GM12878 (cell line): ENCODE data around the gene BCHE. TPM values are rescaled to one million over a fixed set of nuclear protein-coding genes. Genes with fewer than 3 reads are reported as not detected.

ENCODE experiments used
- ATAC-seq: fragments of 200-7000 bp; cut with Tn5 transposase; 3 replicates; pipeline ENCODE4 v1.9.1; 2020; ENCODE audit warnings: mild to moderate bottlenecking, moderate library complexity
- BruUV-seq: library from RNA; stranded (reverse); fragments of 400-500 nt; replicated peaks from 2 replicates; lab custom pipeline; 2021; lab: Mats Ljungman, UMichigan
- CTCF ChIA-PET: fragments of 300-600 bp; sonication (Branson Sonifier 250); formaldehyde crosslinking; extraction: SDS; loops from one replicate; lab custom pipeline; 2021; ENCODE audit warnings: inconsistent platforms; lab: Yijun Ruan, JAX
- POLR2A ChIA-PET: fragments of 350-600 bp; formaldehyde crosslinking; extraction: SDS; loops from one replicate; lab custom pipeline; 2021; ENCODE audit warnings: inconsistent platforms; lab: Charles Lee
- RAD21 ChIA-PET: fragments of 300-600 bp; sonication (Branson Sonifier 250); formaldehyde crosslinking; loops from one replicate; lab custom pipeline; 2023; ENCODE audit warnings: antibody characterized with exemption; ENCODE audit not compliant: unreplicated experiment; lab: Charles Lee
- SMC1A ChIA-PET: fragments of 300-600 bp; sonication (Branson Sonifier 250); formaldehyde crosslinking; loops from one replicate; lab custom pipeline; 2023; ENCODE audit not compliant: unreplicated experiment, uncharacterized antibody; lab: Charles Lee
- DNase-seq: peaks from one replicate; pipeline ENCODE4 v3.0.0-alpha.2; 2011; ENCODE audit warnings: low read depth, low spot score
- FAIRE-seq: peaks from 3 replicates; lab custom pipeline; 2011; peaks lifted over from hg19 to GRCh38; lab: Jason Lieb, UNC
- H2AFZ ChIP-seq: 2 replicates; pipeline ENCODE4 v1.6.0; 2011; ENCODE audit warnings: low read depth, low read length, control low read depth; ENCODE audit not compliant: control insufficient read depth
- H3K27ac ChIP-seq: 2 replicates; pipeline ENCODE4 v1.5.1; 2011; ENCODE audit warnings: control low read depth; ENCODE audit not compliant: control insufficient read depth, insufficient read depth
- H3K27me3 ChIP-seq, 2 experiments: replicated peaks in 1 of 2; 2 replicates each; pipeline versions ENCODE4 v1.6.0 to v1.6.1; 2011; ENCODE audit warnings: low read length in 1 of 2; ENCODE audit not compliant: control insufficient read depth in 2 of 2, insufficient read depth in 2 of 2
- H3K36me3 ChIP-seq, 2 experiments: 2 replicates each; pipeline ENCODE4 v1.5.1; 2011; ENCODE audit warnings: low read length in 1 of 2; ENCODE audit not compliant: control insufficient read depth in 2 of 2, insufficient read depth in 2 of 2
- H3K4me1 ChIP-seq: 2 replicates; pipeline ENCODE4 v1.6.1; 2011; ENCODE audit warnings: mild to moderate bottlenecking, low read length, moderate library complexity, mixed read lengths; ENCODE audit not compliant: control insufficient read depth, insufficient read depth
- H3K4me2 ChIP-seq: 2 replicates; pipeline ENCODE4 v1.6.0; 2011; ENCODE audit warnings: control low read depth; ENCODE audit not compliant: control insufficient read depth, insufficient read depth
- H3K4me3 ChIP-seq: fragments of 200-600 bp; sonication (generic); 2 replicates; pipeline ENCODE4 v1.5.1; 2016
- H3K79me2 ChIP-seq: 2 replicates; pipeline ENCODE4 v1.6.0; 2011; ENCODE audit warnings: low read length; ENCODE audit not compliant: control insufficient read depth, insufficient read depth
- H3K9ac ChIP-seq: 2 replicates; pipeline ENCODE4 v1.8.0; 2011; ENCODE audit warnings: low read length, control low read depth, mixed read lengths; ENCODE audit not compliant: control insufficient read depth, insufficient read depth
- H3K9me3 ChIP-seq: replicated peaks from 3 replicates; pipeline ENCODE4 v1.5.1; 2011; ENCODE audit warnings: mild to moderate bottlenecking, low read length; ENCODE audit not compliant: control insufficient read depth, insufficient read depth
- H4K20me1 ChIP-seq: 2 replicates; pipeline ENCODE4 v1.6.0; 2011; ENCODE audit not compliant: control insufficient read depth, insufficient read depth
- ATF2 ChIP-seq: IDR thresholded peaks from 2 replicates; pipeline ENCODE4 v1.6.1; 2012; ENCODE audit warnings: low read length, inconsistent platforms
- CBX3 ChIP-seq: fragments of 200-600 bp; sonication (generic); IDR thresholded peaks from 2 replicates; pipeline ENCODE4 v1.6.1; 2016; ENCODE audit warnings: low read depth, borderline replicate concordance
- CEBPB ChIP-seq, 2 experiments: fragments of 150-350 bp in 1 of 2; IDR thresholded peaks; 2 replicates each; pipeline ENCODE4 v1.6.1; 2012 to 2014; ENCODE audit warnings: low read depth in 2 of 2, low read length in 2 of 2, borderline replicate concordance in 1 of 2, inconsistent platforms in 1 of 2
- CREM ChIP-seq: IDR thresholded peaks from 2 replicates; pipeline ENCODE4 v1.6.1; 2014; ENCODE audit warnings: antibody characterized with exemption, low read depth
- EP300 ChIP-seq, 2 experiments: fragments of 150-350 bp in 1 of 2; IDR thresholded peaks; 2 replicates each; pipeline ENCODE4 v1.6.1; 2011 to 2012; ENCODE audit warnings: low read depth in 2 of 2, low read length in 2 of 2, borderline replicate concordance in 1 of 2, improper control_type of control experiment in 1 of 2, inconsistent platforms in 1 of 2; ENCODE audit not compliant: control insufficient read depth in 1 of 2
- ESRRA ChIP-seq: IDR thresholded peaks from 2 replicates; pipeline ENCODE4 v1.6.1; 2012; ENCODE audit warnings: mild to moderate bottlenecking, low read length, improper control_type of control experiment
- EZH2 ChIP-seq: IDR thresholded peaks from 2 replicates; pipeline ENCODE4 v1.6.1; 2012; ENCODE audit warnings: low read depth, mild to moderate bottlenecking, control low read depth, inconsistent platforms, low read length, borderline replicate concordance; ENCODE audit not compliant: control insufficient read depth
- FOXK2 ChIP-seq: fragments of 450-650 bp; IDR thresholded peaks from 2 replicates; pipeline ENCODE4 v1.6.1; 2017; ENCODE audit warnings: mild to moderate bottlenecking, moderate library complexity
- IKZF2 ChIP-seq, 2 experiments: fragments of 450-650 bp; IDR thresholded peaks; 2 replicates each; pipeline ENCODE4 v1.6.1; 2017; ENCODE audit warnings: mild to moderate bottlenecking in 2 of 2, moderate library complexity in 2 of 2
- NFYA ChIP-seq: IDR thresholded peaks from 2 replicates; pipeline ENCODE4 v1.6.1; 2011; ENCODE audit warnings: low read depth, mild to moderate bottlenecking, low read length, improper control_type of control experiment, borderline replicate concordance
- PKNOX1 ChIP-seq: fragments of 450-650 bp; IDR thresholded peaks from 2 replicates; pipeline ENCODE4 v1.6.1; 2016; ENCODE audit warnings: mild to moderate bottlenecking
- RB1 ChIP-seq: fragments of 450-650 bp; formaldehyde crosslinking; IDR thresholded peaks from 2 replicates; pipeline ENCODE4 v1.6.1; 2017; ENCODE audit warnings: mild to moderate bottlenecking, borderline replicate concordance
- RELA ChIP-seq: fragments of 450-650 bp; IDR thresholded peaks from 2 replicates; pipeline ENCODE4 v1.8.0; 2014; ENCODE audit warnings: borderline replicate concordance; ENCODE audit not compliant: partially characterized antibody
- RFX5 ChIP-seq: IDR thresholded peaks from 2 replicates; pipeline ENCODE4 v1.6.1; 2011; ENCODE audit warnings: low read depth, low read length, improper control_type of control experiment
- RUNX3 ChIP-seq: IDR thresholded peaks from 2 replicates; pipeline ENCODE4 v1.6.1; 2012; ENCODE audit warnings: low read length, inconsistent platforms
- USF2 ChIP-seq: IDR thresholded peaks from 2 replicates; pipeline ENCODE4 v1.6.1; 2011; ENCODE audit warnings: low read depth, low read length, improper control_type of control experiment, borderline replicate concordance
- WRNIP1 ChIP-seq: IDR thresholded peaks from 2 replicates; pipeline ENCODE4 v1.6.1; 2011; ENCODE audit warnings: low read depth, low read length, improper control_type of control experiment, borderline replicate concordance
- ZBTB40 ChIP-seq: fragments of 450-650 bp; IDR thresholded peaks from 2 replicates; pipeline ENCODE4 v1.6.1; 2016; ENCODE audit warnings: mild to moderate bottlenecking, moderate library complexity, borderline replicate concordance
- in situ Hi-C: fragments of 300-500 bp; cut with MboI; formaldehyde crosslinking; loops from 9 replicates; pipeline ENCODE4 v1.14.3; 2018; ENCODE audit warnings: mixed read lengths
- intact Hi-C: fragments of 100-400 bp; cut with micrococcal nuclease; formaldehyde crosslinking; loops from one replicate; pipeline ENCODE4 v1.14.2; 2022; ENCODE audit not compliant: unreplicated experiment
- polyA plus RNA-seq, 11 experiments: library from polyadenylated mRNA; depleted of rRNA in 4 of 11; unstranded in 6 of 11; stranded (reverse) in 5 of 11; fragments of >200 nt; fragmentation: Nextera tagmentation in 4 of 11; fragmentation: Illumina TruSeq in 1 of 11; extraction: Ambion mirVana in 4 of 11; extraction: Trizol in 1 of 11; gene quantifications; 1 replicate in 1 of 11; 2 replicates in 10 of 11; pipeline versions ENCODE4 v1.2.1 to v1.2.3, GENCODE V29; 2011 to 2016; ENCODE audit warnings: inconsistent platforms in 2 of 11, missing spikeins in 2 of 11, low read depth in 1 of 11
- total RNA-seq, 4 experiments: library from RNA; depleted of rRNA in 3 of 4; stranded (reverse); fragments of >200 nt in 3 of 4; fragmentation: Illumina TruSeq in 1 of 4; extraction: Trizol in 1 of 4; gene quantifications; 2 replicates each; pipeline versions ENCODE4 v1.2.1 to v1.2.3, GENCODE V29; 2013 to 2021

The BCHE gene
- total and polyA plus RNA-seq, 10 of the 15 experiments (the other 5 are each of a cell fraction or from before 2014, with no cell fraction given), result 16.8 to 233 (median 29.3) TPM

GRCh38 chr3:165852711-165853110 lies 15.5 kb upstream of the BCHE start:
- BruUV-seq, result no TSS peak
- ChIA-PET RAD21 (interaction anchor here (0.7 to 1.7 kb wide), 4 partner anchors 13 to 215 kb away, joined by 3 to 5 read pairs (median 3); no protein-coding TSS in a partner anchor), SMC1A (interaction anchor here (0.7 to 1.5 kb wide), 7 partner anchors 11 to 509 kb away, joined by 3 to 6 read pairs (median 3); no protein-coding TSS in a partner anchor), CTCF (interaction anchor here (0.7 to 1.3 kb wide), 4 partner anchors 11 to 753 kb away, joined by 3 to 4 read pairs (median 3); no protein-coding TSS in a partner anchor), POLR2A (no interaction called here)
- no peak overlapping the region for H3K4me3 ChIP-seq
- H3K36me3 ChIP-seq, result no peaks in the 10 kb centered on the region
- in situ Hi-C loops (no loop called here), intact Hi-C loops (no loop called here)
- H3K4me1 ChIP-seq, result no peaks in the 10 kb centered on the region
- no peak overlapping the region for H3K9ac ChIP-seq
- H3K27ac ChIP-seq, result no peak overlapping the region
- H3K27me3 ChIP-seq, result no peaks in the 10 kb centered on the region
- FAIRE-seq, result no peak
- H3K9me3 ChIP-seq, result no peaks in the 10 kb centered on the region
- H4K20me1 ChIP-seq, result no peaks in the 10 kb centered on the region
- no peaks in the 10 kb centered on the region for H3K79me2 ChIP-seq
- no peak overlapping the region for H3K4me2 ChIP-seq
- no peak overlapping the region for H2AFZ ChIP-seq
- no peak for DNase-seq
- peak; percentile 24 for ATAC-seq
- TF ChIP-seq FOXK2 (no peak), EZH2 (no peak), CEBPB (IDR thresholded peaks at IDR 0.05; ENCODE audit: borderline replicate concordance in 1 of 2, low read depth in 2 of 2, low read length in 2 of 2) (no peak), ESRRA (no peak), RELA (no peak), PKNOX1 (no peak), NFYA (no peak), RB1 (no peak), CREM (no peak), ZBTB40 (no peak), RFX5 (no peak), WRNIP1 (no peak), IKZF2 (IDR thresholded peaks at IDR 0.05) (no peak), ATF2 (no peak), RUNX3 (no peak), USF2 (no peak), CBX3 (no peak), EP300 (IDR thresholded peaks at IDR 0.05; ENCODE audit: borderline replicate concordance in 1 of 2, control insufficient read depth in 1 of 2, low read depth in 2 of 2, low read length in 2 of 2) (no peak)
